ENCODE data around the gene ROPN1B.
"Not testable (repeated sequence)": the region's sequence is repeated elsewhere in the genome, so short reads cannot be mapped to it uniquely, and the experiment has no call there.

DNA sequence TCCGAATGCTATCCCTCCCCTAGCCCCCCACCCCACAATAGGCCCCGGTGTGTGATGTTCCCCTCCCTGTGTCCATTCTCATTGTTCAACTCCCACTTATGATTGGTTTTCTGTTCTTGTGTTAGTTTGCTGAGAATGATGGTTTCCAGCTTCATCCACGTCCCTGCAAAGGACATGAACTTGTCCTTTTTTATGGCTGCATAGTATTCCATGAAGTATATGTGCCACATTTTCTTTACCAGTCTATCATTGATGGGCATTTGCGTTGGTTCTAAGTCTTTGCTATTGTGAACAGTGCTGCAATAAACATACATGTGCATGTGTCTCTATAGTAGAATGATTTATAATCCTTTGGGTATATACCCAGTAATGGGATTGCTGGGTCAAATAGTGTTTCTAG is 12.0 kb upstream of the ROPN1B start:
- TF ChIP-seq, protein P1, sequence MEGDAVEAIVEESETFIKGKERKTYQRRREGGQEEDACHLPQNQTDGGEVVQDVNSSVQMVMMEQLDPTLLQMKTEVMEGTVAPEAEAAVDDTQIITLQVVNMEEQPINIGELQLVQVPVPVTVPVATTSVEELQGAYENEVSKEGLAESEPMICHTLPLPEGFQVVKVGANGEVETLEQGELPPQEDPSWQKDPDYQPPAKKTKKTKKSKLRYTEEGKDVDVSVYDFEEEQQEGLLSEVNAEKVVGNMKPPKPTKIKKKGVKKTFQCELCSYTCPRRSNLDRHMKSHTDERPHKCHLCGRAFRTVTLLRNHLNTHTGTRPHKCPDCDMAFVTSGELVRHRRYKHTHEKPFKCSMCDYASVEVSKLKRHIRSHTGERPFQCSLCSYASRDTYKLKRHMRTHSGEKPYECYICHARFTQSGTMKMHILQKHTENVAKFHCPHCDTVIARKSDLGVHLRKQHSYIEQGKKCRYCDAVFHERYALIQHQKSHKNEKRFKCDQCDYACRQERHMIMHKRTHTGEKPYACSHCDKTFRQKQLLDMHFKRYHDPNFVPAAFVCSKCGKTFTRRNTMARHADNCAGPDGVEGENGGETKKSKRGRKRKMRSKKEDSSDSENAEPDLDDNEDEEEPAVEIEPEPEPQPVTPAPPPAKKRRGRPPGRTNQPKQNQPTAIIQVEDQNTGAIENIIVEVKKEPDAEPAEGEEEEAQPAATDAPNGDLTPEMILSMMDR (IDR thresholded peaks at IDR 0.05): not testable (repeated sequence)
- not testable (repeated sequence) for TF ChIP-seq POLR2A (IDR thresholded peaks at IDR 0.05)
